Panc1 (cell line): ENCODE results near the gene CKAP2L. TPM values are rescaled to one million over a fixed set of nuclear protein-coding genes. Genes with fewer than 3 reads are reported as not detected.

Experiments used
- ATAC-seq: fragments of 200-7000 bp; cut with Tn5 transposase; 2 replicates; pipeline ENCODE4 v1.9.1; 2020; ENCODE audit warnings: mild to moderate bottlenecking, moderate library complexity
- BruUV-seq: library from RNA; stranded (reverse); fragments of 400-500 nt; replicated peaks from 2 replicates; lab custom pipeline; 2021; lab: Mats Ljungman, UMichigan
- CTCF ChIA-PET: fragments of 300-600 bp; sonication (Branson Sonifier 250); formaldehyde crosslinking; loops from one replicate; lab custom pipeline; 2022; ENCODE audit warnings: antibody characterized with exemption; lab: Charles Lee
- POLR2A ChIA-PET: fragments of 300-600 bp; sonication (Branson Sonifier 250); formaldehyde crosslinking; loops from one replicate; lab custom pipeline; 2022; ENCODE audit warnings: antibody characterized with exemption; lab: Charles Lee
- DNase-seq: peaks from one replicate; pipeline ENCODE4 v3.0.0-alpha.2; 2010; ENCODE audit warnings: low read depth, low spot score
- H3K27ac ChIP-seq: 2 replicates; pipeline ENCODE4 v1.5.1; 2011; ENCODE audit warnings: mild to moderate bottlenecking, low read length, inconsistent platforms
- H3K27me3 ChIP-seq: fragments of 200-500 bp; sonication (Bioruptor generic); 2 replicates; pipeline ENCODE4 v1.6.0; 2014; ENCODE audit warnings: low read length, inconsistent platforms; ENCODE audit not compliant: control insufficient read depth, insufficient read depth
- H3K36me3 ChIP-seq: fragments of 200-500 bp; sonication (Bioruptor generic); 2 replicates; pipeline ENCODE4 v1.5.1; 2014; ENCODE audit warnings: inconsistent platforms, mild to moderate bottlenecking, low read length, moderate library complexity; ENCODE audit not compliant: control insufficient read depth, insufficient read depth
- H3K4me1 ChIP-seq: 2 replicates; pipeline ENCODE4 v1.5.1; 2011; ENCODE audit warnings: inconsistent platforms, mild to moderate bottlenecking, low read length, moderate library complexity; ENCODE audit not compliant: control insufficient read depth, insufficient read depth
- H3K4me3 ChIP-seq, 2 experiments: 2 replicates each; pipeline ENCODE4 v1.5.1; 2011 to 2012; ENCODE audit warnings: low read depth in 2 of 2, low read length in 2 of 2, mild to moderate bottlenecking in 2 of 2, inconsistent platforms in 1 of 2, moderate library complexity in 1 of 2
- H3K9me3 ChIP-seq: fragments of 200-500 bp; sonication (Bioruptor generic); 2 replicates; pipeline ENCODE4 v1.5.1; 2014; ENCODE audit warnings: low read depth, mild to moderate bottlenecking, inconsistent platforms, low read length, moderate library complexity; ENCODE audit not compliant: control insufficient read depth, insufficient read depth
- CTCF ChIP-seq: fragments of 450-650 bp; IDR thresholded peaks from 2 replicates; pipeline ENCODE4 v1.5.1; 2017; ENCODE audit warnings: mild to moderate bottlenecking
- POLR2AphosphoS5 ChIP-seq: IDR thresholded peaks from 2 replicates; pipeline ENCODE4 v1.6.1; 2012; ENCODE audit warnings: mild to moderate bottlenecking, low read depth, low read length, moderate library complexity
- REST ChIP-seq, 2 experiments: IDR thresholded peaks; 2 replicates each; pipeline ENCODE4 v1.6.1; 2011 to 2012; ENCODE audit warnings: low read depth in 2 of 2, control low read depth in 1 of 2, low read length in 1 of 2, mild to moderate bottlenecking in 1 of 2, moderate library complexity in 1 of 2; ENCODE audit not compliant: insufficient read depth in 1 of 2
- SIN3A ChIP-seq: IDR thresholded peaks from 2 replicates; pipeline ENCODE4 v1.6.1; 2012; ENCODE audit warnings: low read depth, mild to moderate bottlenecking, low read length, moderate library complexity, borderline replicate concordance; ENCODE audit not compliant: insufficient read depth
- TCF7L2 ChIP-seq: IDR thresholded peaks from 2 replicates; pipeline ENCODE4 v1.6.1; 2011; ENCODE audit warnings: mild to moderate bottlenecking, low read depth, low read length, inconsistent platforms
- in situ Hi-C: cut with HindIII; loops from 2 replicates; pipeline ENCODE4 v1.10.0; 2016; ENCODE audit warnings: low sequenced_read_pairs, low pct_unique_long_range_greater_than_20kb
- intact Hi-C: fragments of 100-400 bp; cut with micrococcal nuclease; formaldehyde crosslinking; loops from one replicate; pipeline ENCODE4 v1.10.0; 2022; ENCODE audit not compliant: unreplicated experiment
- total RNA-seq: library from RNA; stranded (reverse); gene quantifications from one replicate; pipeline ENCODE4 v1.2.1, GENCODE V29; 2021; ENCODE audit not compliant: unreplicated experiment

CKAP2L gene
- total RNA-seq, 1 experiment from 2014 or later, result 27.0 TPM

GRCh38 chr2:112782234-112782799 lies 17.9 kb upstream of the CKAP2L start:
- no peaks in the 10 kb centered on the region for H3K9me3 ChIP-seq
- no peak overlapping the region for H3K27ac ChIP-seq
- no peak overlapping the region for H3K4me3 ChIP-seq
- in situ Hi-C loops (no loop called here), intact Hi-C loops (no loop called here)
- no peak for TF ChIP-seq SIN3A
- TF ChIP-seq REST (IDR thresholded peaks at IDR 0.05; ENCODE audit: insufficient read depth in 1 of 2, low read depth in 2 of 2, low read length in 1 of 2), result no peak
- TF ChIP-seq CTCF, result no peak
- no peak for TF ChIP-seq TCF7L2
- TF ChIP-seq POLR2AphosphoS5, result no peak
- no peak for DNase-seq
- POLR2A ChIA-PET, result no interaction called here
- H3K4me1 ChIP-seq, result no peaks in the 10 kb centered on the region
- H3K27me3 ChIP-seq, result no peaks in the 10 kb centered on the region; the same call in 1 of the 2 replicates
- ATAC-seq, result no peak
- H3K36me3 ChIP-seq, result no peaks in the 10 kb centered on the region
- no TSS peak for BruUV-seq
- CTCF ChIA-PET, result no interaction called here

DNA sequence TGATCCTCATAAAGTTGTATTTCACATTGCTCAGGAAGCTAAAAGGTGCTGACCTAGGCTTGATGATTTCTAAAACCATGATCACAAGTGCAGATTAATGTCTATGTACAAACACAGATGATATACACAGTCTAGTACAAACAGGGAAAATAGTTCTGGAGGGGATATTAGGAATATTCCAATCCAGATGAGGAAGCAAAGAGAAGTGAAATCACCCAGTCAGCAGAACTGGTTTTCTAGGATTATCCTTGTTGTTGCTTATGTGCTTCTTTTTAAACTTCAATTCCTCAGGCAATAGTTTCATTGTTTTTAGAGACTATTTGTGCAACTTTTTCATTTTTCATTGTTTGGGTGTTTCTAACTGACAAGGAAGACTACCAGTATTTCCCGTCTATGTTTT lies 15.2 kb upstream of the CKAP2L start:
- no peak for ATAC-seq
- BruUV-seq, result no TSS peak
- H3K4me1 ChIP-seq, result no peaks in the 10 kb centered on the region
- H3K27ac ChIP-seq, result no peak overlapping the region
- no peaks in the 10 kb centered on the region; the same call in 1 of the 2 replicates for H3K27me3 ChIP-seq
- POLR2A ChIA-PET, result no interaction called here
- in situ Hi-C loops (no loop called here), intact Hi-C loops (no loop called here)
- no peak overlapping the region for H3K4me3 ChIP-seq
- CTCF ChIA-PET, result no interaction called here
- DNase-seq, result no peak
- H3K36me3 ChIP-seq, result no peaks in the 10 kb centered on the region
- H3K9me3 ChIP-seq, result no peaks in the 10 kb centered on the region
- TF ChIP-seq POLR2AphosphoS5 (no peak), REST (IDR thresholded peaks at IDR 0.05; ENCODE audit: insufficient read depth in 1 of 2, low read depth in 2 of 2, low read length in 1 of 2) (no peak)
